Endothelial cell of umbilical vein (primary cell): Measurements from ENCODE around the gene MYH15.

Source experiments
- CTCF ChIP-seq, 2 donors: IDR thresholded peaks; 1 replicate in 1 of 2; 2 replicates in 1 of 2; pipeline ENCODE4 v1.5.1; 2011; ENCODE audit warnings: low read length in 2 of 2, mild to moderate bottlenecking in 2 of 2, moderate library complexity in 2 of 2, control low read depth in 1 of 2, inconsistent platforms in 1 of 2, low read depth in 1 of 2; ENCODE audit not compliant: insufficient read depth in 1 of 2; ENCODE audit errors: extremely low read depth in 1 of 2
- POLR2A ChIP-seq: IDR thresholded peaks from 2 replicates; pipeline ENCODE4 v1.6.1; 2012; ENCODE audit warnings: low read depth, mild to moderate bottlenecking, control low read depth, low read length

GRCh38 chr3:108487439-108487838 lies 23.0 kb downstream of the MYH15 start:
- no peak for TF ChIP-seq CTCF (IDR thresholded peaks at IDR 0.05; ENCODE audit: extremely low read depth in 1 of 2, insufficient read depth in 1 of 2, low read depth in 1 of 2, low read length in 2 of 2)
- TF ChIP-seq POLR2A = no peak
